NT2/D1 (cell line): ENCODE measurements around the gene CCDC85C.

Experiments
- DNase-seq: peaks from one replicate; pipeline ENCODE4 v3.0.0-alpha.2; 2011; ENCODE audit warnings: low read depth, low spot score
- H3K27me3 ChIP-seq: 2 replicates; pipeline ENCODE4 v1.6.0; 2011; ENCODE audit warnings: mild to moderate bottlenecking; ENCODE audit not compliant: insufficient read length, insufficient read depth
- H3K36me3 ChIP-seq: 2 replicates; pipeline ENCODE4 v1.6.1; 2011; ENCODE audit warnings: mild to moderate bottlenecking, low read length, mixed read lengths; ENCODE audit not compliant: insufficient read depth, insufficient read length
- H3K4me1 ChIP-seq: 2 replicates; pipeline ENCODE4 v1.5.1; 2011; ENCODE audit not compliant: insufficient read depth, insufficient read length
- H3K4me3 ChIP-seq: 2 replicates; pipeline ENCODE4 v1.5.1; 2011; ENCODE audit warnings: low read depth; ENCODE audit not compliant: insufficient read length
- H3K9ac ChIP-seq: 2 replicates; pipeline ENCODE4 v1.6.0; 2011; ENCODE audit warnings: low read depth; ENCODE audit not compliant: insufficient read length
- H3K9me3 ChIP-seq: 2 replicates; pipeline ENCODE4 v1.5.1; 2011; ENCODE audit warnings: mild to moderate bottlenecking, low read length; ENCODE audit not compliant: insufficient read depth
- SUZ12 ChIP-seq: IDR thresholded peaks from 2 replicates; pipeline ENCODE4 v1.6.1; 2011; ENCODE audit not compliant: insufficient read length, insufficient read depth; ENCODE audit errors: extremely low read depth
- YY1 ChIP-seq: IDR thresholded peaks from 2 replicates; pipeline ENCODE4 v1.6.1; 2011; ENCODE audit not compliant: insufficient read length, insufficient read depth
- ZNF274 ChIP-seq: IDR thresholded peaks from 2 replicates; pipeline ENCODE4 v1.6.1; 2011; ENCODE audit warnings: mild to moderate bottlenecking, low read depth, low read length

CCDC85C gene

DNA sequence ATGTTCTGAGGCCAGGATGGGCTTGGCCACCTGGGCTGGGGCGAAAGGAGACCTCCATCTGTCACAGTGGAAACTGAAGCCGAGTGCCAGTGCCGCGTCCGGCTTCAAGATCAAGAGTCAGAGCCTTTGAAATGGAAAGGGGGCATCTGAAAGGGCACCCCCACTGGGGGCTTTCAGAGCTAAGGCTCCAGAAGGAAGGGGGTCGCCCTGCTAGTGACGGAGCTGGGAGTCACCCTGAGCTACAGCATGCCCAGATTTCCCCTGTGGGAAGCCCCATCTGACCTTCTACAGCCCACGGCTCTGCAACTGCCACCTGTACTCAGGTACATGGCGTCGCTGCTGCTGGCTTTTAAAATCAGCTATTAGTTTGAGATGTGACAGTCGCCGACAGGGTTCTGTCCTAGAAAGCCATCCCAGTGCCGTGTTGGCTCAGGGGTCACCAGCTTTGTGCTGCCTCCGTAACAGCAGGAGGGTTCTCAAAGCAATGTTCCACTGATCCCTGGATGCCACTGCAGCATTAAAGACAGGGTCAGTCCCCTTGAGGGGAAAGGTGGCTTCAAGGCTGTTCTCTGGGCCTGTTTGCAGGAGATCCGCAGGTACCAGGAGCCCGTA, 91.3 kb downstream of the CCDC85C start:
- Histone ChIP-seq H3K27me3 (no peaks in the 10 kb centered on the region), H3K9me3 (no peaks in the 10 kb centered on the region), H3K9ac (no peak overlapping the region), H3K36me3 (peaks cover 78% of the 10 kb centered on the region), H3K4me1 (peaks cover 8% of the 10 kb centered on the region), H3K4me3 (no peak overlapping the region)
- DNase-seq: no peak
- TF ChIP-seq SUZ12 (no peak), ZNF274 (no peak), YY1 (no peak)

DNA sequence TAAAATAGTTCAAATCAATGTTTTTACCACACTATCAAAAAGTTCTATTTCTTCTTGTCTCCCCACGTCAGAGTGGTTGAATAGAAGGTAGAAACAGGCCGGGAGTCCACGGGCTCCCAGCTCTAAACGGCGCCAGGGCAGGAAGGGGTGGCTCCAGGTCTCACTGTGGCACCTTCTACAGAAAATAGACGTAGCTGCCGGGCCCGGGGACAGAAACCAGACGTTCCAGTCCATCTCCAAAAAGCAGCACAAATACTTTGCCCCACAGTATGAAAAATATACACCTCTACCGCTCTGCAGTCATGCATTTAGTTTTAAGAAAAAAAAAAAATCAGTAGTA, 91.9 kb downstream of the CCDC85C start:
- H3K9ac ChIP-seq: no peak overlapping the region
- peaks cover 84% of the 10 kb centered on the region for H3K36me3 ChIP-seq
- H3K27me3 ChIP-seq: no peaks in the 10 kb centered on the region
- no peak overlapping the region for H3K4me3 ChIP-seq
- TF ChIP-seq YY1: no peak
- TF ChIP-seq SUZ12: no peak
- no peak for TF ChIP-seq ZNF274
- H3K9me3 ChIP-seq: no peaks in the 10 kb centered on the region
- H3K4me1 ChIP-seq: peaks cover 8% of the 10 kb centered on the region
- DNase-seq: no peak

DNA sequence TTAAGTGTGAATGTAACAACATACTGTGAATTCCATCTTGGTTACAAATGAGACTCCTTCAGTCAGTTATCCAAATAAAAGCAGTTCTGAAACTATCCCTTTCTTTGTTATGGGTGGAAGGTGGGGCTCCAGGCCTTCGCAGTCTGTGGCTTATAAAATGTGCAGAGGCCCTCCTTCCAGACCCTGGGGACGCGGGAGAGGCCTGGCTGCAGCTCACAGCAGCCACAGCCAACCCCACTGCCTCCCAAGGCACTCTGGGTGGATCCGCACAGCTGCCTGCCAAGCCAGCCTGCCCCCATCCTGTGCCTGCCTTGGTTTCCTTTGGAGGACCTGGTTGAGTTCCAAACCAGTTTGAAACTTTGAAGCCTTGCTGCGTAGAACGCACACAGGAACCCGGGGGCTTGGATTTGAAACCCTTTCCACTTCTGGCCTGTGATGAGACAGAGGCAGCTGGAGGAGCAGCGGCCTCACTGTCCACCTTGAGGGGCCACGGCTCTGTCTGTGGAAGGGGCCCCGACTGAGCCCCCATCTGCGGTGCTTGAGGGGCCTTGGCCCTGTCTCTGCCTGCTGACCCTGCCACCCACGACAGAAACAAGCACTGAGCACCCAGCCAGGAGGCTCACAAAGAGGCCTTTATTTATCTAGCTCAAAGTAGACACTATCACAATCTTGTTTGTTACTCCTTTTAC, 92.4 kb downstream of the CCDC85C start:
- no peak for DNase-seq
- Histone ChIP-seq H3K36me3 (peaks cover 85% of the 10 kb centered on the region), H3K9me3 (no peaks in the 10 kb centered on the region), H3K4me3 (no peak overlapping the region), H3K27me3 (no peaks in the 10 kb centered on the region), H3K4me1 (peaks cover 6% of the 10 kb centered on the region), H3K9ac (peak overlapping the region; percentile 21)
- TF ChIP-seq SUZ12: no peak
- no peak for TF ChIP-seq ZNF274
- TF ChIP-seq YY1: no peak

DNA sequence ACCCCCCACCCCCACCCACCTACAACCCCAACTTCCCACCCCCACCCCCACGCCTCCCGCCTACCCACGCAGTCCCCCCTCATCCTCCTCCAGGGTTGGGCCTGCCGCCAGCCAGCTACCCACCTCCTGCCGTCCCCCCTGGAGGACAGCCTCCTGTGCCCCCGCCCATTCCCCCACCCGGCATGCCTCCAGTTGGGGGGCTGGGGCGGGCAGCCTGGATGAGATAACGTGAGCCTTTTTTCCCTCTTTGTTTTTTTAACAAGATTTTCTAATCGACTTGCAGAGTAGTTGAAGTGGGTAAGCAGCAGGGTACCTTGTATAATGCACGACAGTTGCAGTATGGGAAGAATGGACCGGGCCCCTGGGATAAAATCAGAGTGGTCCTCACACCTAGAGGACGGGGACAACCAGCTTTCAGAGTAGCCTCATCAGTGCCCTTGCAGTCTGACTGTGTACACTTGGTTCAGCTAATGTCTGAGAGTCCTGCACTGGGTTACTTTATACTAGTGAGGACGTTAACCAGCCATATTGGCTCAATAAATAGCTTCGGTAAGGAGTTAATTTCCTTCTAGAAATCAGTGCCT, 93.4 kb downstream of the CCDC85C start:
- peaks cover 87% of the 10 kb centered on the region for H3K36me3 ChIP-seq
- H3K9me3 ChIP-seq: no peaks in the 10 kb centered on the region
- H3K4me1 ChIP-seq: peaks cover 6% of the 10 kb centered on the region
- no peaks in the 10 kb centered on the region for H3K27me3 ChIP-seq
- TF ChIP-seq SUZ12: no peak
- no peak overlapping the region for H3K4me3 ChIP-seq
- no peak for DNase-seq
- H3K9ac ChIP-seq: no peak overlapping the region

DNA sequence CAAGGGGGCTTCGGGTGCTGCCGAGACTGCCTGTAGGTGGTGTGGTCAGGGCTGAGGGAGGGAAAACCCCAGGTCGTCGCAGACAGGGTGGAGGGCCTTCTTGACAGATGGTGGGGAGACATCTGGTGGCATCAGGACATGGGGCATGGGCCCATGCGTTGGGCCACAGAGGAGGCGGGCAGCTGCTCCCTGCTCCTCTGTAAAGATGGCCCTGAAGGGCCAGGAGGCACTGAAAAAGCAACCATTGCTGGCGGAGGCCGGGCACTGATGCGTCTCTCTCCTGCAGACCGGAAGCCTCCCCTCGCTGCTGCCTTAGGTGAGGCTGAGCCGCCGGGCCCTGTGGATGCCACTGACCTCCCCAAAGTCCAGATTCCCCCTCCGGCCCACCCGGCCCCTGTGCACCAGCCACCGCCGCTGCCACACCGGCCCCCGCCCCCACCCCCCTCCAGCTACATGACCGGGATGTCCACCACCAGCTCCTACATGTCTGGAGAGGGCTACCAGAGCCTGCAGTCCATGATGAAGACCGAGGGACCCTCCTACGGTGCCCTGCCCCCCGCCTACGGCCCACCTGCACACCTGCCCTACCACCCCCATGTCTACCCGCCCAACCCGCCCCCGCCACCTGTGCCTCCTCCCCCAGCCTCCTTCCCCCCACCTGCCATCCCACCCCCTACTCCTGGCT, 94.0 kb downstream of the CCDC85C start:
- Histone ChIP-seq H3K27me3 (no peaks in the 10 kb centered on the region), H3K4me1 (peaks cover 6% of the 10 kb centered on the region), H3K9me3 (no peaks in the 10 kb centered on the region), H3K36me3 (peaks cover 88% of the 10 kb centered on the region), H3K9ac (no peak overlapping the region), H3K4me3 (no peak overlapping the region)
- TF ChIP-seq ZNF274: no peak
- TF ChIP-seq SUZ12: no peak
- no peak for TF ChIP-seq YY1
- no peak for DNase-seq

DNA sequence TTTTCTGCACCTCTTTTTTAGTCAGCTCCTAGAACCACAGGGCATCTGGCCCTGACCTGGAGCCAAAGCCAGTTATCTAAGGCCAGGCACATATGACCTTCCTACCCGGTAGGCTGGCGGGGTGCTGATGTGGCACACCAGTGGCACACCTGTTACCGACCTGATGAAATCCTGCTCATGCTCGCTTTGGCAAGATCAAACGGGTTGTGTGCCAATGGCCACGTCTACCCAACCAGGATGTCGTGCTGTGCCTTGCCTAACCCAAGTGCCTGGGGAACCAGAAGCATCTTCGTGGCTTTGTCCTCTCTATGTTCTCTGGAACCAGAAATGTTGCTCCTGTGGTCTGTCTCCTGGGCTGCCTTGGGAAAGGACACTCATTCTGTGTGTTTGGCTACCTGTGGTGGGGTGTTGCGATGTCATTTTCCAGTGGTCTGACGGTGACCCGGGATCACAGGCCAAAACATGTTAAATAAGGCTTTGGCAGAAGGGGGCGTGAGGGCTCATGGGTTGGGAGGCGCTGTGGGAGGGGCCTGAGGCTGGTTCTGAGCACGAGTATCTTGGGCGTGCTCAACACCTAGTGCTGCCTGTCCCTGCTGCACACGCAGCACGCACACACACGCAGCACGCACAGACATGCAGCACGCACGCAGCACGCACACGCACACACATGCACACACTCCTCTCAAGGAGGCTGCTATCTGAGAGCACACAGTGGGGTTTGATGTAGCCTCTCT, 94.9 kb downstream of the CCDC85C start:
- no peak overlapping the region for H3K9ac ChIP-seq
- H3K27me3 ChIP-seq: no peaks in the 10 kb centered on the region
- TF ChIP-seq SUZ12 (no peak), ZNF274 (no peak), YY1 (no peak)
- peaks cover 6% of the 10 kb centered on the region for H3K4me1 ChIP-seq
- no peak for DNase-seq
- H3K9me3 ChIP-seq: no peaks in the 10 kb centered on the region
- no peak overlapping the region for H3K4me3 ChIP-seq
- H3K36me3 ChIP-seq: peaks cover 86% of the 10 kb centered on the region
